ENCODE results near the gene ARCN1. TPM values are rescaled to one million over a fixed set of nuclear protein-coding genes. Genes with fewer than 3 reads are reported as not detected.

ARCN1 gene
- total RNA-seq, 4 donors from 2014 or later: 89.7 to 135 (median 117) TPM

GRCh38 chr11:118544010-118544646 lies 28.1 kb upstream of the ARCN1 start:
- ATAC-seq (ENCODE audit: low FRiP score) (no peak), DNase-seq (ENCODE audit: low spot score) (no peak)
- no peak for TF ChIP-seq CTCF (IDR thresholded peaks at IDR 0.05)

- ATAC-seq (ENCODE audit: low FRiP score) (no peak), DNase-seq (ENCODE audit: low spot score) (no peak)
- TF ChIP-seq CTCF (IDR thresholded peaks at IDR 0.05): no peak
Measured at GRCh38 chr11:118544647-118545010, 27.6 kb upstream of the ARCN1 start.

GRCh38 chr11:118545533-118545932 lies 26.7 kb upstream of the ARCN1 start:
- no peak for TF ChIP-seq CTCF (IDR thresholded peaks at IDR 0.05)
- no peak for DNase-seq (ENCODE audit: low spot score)
- ATAC-seq (ENCODE audit: low FRiP score): no peak

- DNase-seq (ENCODE audit: low spot score) (no peak), ATAC-seq (ENCODE audit: low FRiP score) (no peak)
- no peak for TF ChIP-seq CTCF (IDR thresholded peaks at IDR 0.05)
Measured at GRCh38 chr11:118547132-118547531, 25.1 kb upstream of the ARCN1 start.

- TF ChIP-seq CTCF (IDR thresholded peaks at IDR 0.05): no peak
- DNase-seq (ENCODE audit: low spot score) (no peak), ATAC-seq (ENCODE audit: low FRiP score) (no peak)
Measured at GRCh38 chr11:118552341-118552740, 19.9 kb upstream of the ARCN1 start.

- DNase-seq (ENCODE audit: low spot score): no peak
- TF ChIP-seq CTCF (IDR thresholded peaks at IDR 0.05): no peak
- ATAC-seq (ENCODE audit: low FRiP score): no peak
Measured at GRCh38 chr11:118560806-118561205, 11.4 kb upstream of the ARCN1 start.

- no peak for ATAC-seq (ENCODE audit: low FRiP score)
- TF ChIP-seq CTCF (IDR thresholded peaks at IDR 0.05): no peak
- DNase-seq (ENCODE audit: low spot score): no peak
Measured at GRCh38 chr11:118565051-118565450, 7.2 kb upstream of the ARCN1 start.

Data from omental fat pad (tissue), 4 donors.